ENCODE data around the gene PLEKHA8.

The PLEKHA8 gene

GRCh38 chr7:30171766-30172447 is 143.7 kb downstream of the PLEKHA8 start:
- no peak for DNase-seq

GRCh38 chr7:30172451-30172850 is 144.2 kb downstream of the PLEKHA8 start:
- DNase-seq = no peak

GRCh38 chr7:30173058-30173897 is 145.1 kb downstream of the PLEKHA8 start:
- no peak for DNase-seq

GRCh38 chr7:30175180-30175579 is 147.0 kb downstream of the PLEKHA8 start:
- DNase-seq = no peak

GRCh38 chr7:30175636-30176147 is 147.5 kb downstream of the PLEKHA8 start:
- DNase-seq = no peak

GRCh38 chr7:30176463-30177109 is 148.4 kb downstream of the PLEKHA8 start:
- no peak for DNase-seq

GRCh38 chr7:30177186-30177585 is 149.0 kb downstream of the PLEKHA8 start:
- DNase-seq = no peak

- DNase-seq = no peak
Observed at GRCh38 chr7:30177965-30178364, 149.8 kb downstream of the PLEKHA8 start.

- no peak for DNase-seq
Observed at GRCh38 chr7:30178748-30179436, 150.7 kb downstream of the PLEKHA8 start.

Data from activated CD8-positive, alpha-beta memory T cell treated with anti-CD3 and anti-CD28 coated beads, Interleukin-2, amount 50 U/mL, for 48 hours (primary cell).